Caki2 (cell line): Measurements from ENCODE around the gene GEN1. TPM values are rescaled to one million over a fixed set of nuclear protein-coding genes. Genes with fewer than 3 reads are reported as not detected.

Source experiments
- DNase-seq: peaks from one replicate; pipeline ENCODE4 v3.0.0-alpha.2; 2015; ENCODE audit warnings: low read depth
- in situ Hi-C: cut with HindIII; loops from 2 replicates; pipeline ENCODE4 v1.10.0; 2016; ENCODE audit warnings: low sequenced_read_pairs, low pct_unique_long_range_greater_than_20kb, mixed read lengths
- total RNA-seq: library from RNA; depleted of rRNA; stranded (reverse); fragments of >200 nt; shearing (Covaris generic); gene quantifications from 2 replicates; pipeline ENCODE4 v1.2.3, GENCODE V29; 2014; ENCODE audit warnings: low replicate concordance; rRNA removed

The GEN1 gene, protein sequence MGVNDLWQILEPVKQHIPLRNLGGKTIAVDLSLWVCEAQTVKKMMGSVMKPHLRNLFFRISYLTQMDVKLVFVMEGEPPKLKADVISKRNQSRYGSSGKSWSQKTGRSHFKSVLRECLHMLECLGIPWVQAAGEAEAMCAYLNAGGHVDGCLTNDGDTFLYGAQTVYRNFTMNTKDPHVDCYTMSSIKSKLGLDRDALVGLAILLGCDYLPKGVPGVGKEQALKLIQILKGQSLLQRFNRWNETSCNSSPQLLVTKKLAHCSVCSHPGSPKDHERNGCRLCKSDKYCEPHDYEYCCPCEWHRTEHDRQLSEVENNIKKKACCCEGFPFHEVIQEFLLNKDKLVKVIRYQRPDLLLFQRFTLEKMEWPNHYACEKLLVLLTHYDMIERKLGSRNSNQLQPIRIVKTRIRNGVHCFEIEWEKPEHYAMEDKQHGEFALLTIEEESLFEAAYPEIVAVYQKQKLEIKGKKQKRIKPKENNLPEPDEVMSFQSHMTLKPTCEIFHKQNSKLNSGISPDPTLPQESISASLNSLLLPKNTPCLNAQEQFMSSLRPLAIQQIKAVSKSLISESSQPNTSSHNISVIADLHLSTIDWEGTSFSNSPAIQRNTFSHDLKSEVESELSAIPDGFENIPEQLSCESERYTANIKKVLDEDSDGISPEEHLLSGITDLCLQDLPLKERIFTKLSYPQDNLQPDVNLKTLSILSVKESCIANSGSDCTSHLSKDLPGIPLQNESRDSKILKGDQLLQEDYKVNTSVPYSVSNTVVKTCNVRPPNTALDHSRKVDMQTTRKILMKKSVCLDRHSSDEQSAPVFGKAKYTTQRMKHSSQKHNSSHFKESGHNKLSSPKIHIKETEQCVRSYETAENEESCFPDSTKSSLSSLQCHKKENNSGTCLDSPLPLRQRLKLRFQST
- 5.5 and 18.9 TPM in 2 replicates for total RNA-seq

DNA sequence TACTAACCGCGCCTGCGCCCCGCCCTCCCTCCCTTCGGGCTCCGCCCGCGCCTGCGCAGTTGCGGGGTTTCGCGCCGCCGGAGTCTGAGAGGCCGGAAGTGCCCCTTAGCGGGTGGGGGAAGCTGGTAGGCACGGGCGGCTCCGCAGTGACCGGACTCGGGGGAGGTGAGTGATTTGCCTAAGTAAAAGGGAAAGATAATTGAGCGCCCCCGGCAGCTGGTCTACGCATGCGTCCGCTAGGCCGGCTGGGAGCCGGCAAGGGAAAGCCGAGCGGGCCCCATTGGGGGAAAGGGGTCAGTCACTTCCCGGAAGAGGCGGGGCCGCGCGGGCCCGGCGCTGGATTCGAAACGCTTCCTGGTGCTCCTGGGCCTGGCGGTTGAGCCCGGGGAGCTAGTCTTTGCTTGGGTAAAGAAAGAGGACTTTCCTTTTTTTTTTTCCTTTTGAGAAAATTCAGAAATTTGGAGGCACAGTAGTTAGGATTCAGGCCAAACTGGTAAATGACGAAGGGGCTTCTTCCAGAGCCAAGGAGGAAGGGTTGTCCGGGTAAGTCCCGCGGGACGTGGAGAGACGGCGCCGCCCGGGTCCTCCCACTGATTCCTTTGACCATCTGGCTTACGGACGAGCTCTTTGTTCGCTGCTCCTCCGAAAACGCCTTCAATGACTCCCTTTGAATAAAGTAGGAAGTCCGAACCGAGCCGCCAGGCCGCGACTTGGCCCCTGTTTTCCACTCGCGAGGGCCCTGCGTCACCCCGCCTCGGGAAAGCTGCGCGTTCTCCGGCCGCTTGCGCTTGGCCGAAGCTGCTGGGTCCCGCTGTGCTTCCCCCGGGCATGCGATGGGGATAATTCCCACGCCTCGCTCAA, at the start of gene GEN1, which contains the start of gene SMC6:
Gene GEN1 (plus strand): TSS at position 336 of the 861 bp plus-strand sequence. CDS start 5,806 bp downstream, outside the sequence.
Gene SMC6 (minus strand): TSS at position 8 of the 861 bp plus-strand sequence. CDS start 7,864 bp downstream, outside the sequence.
- in situ Hi-C loops: no loop called here
- peak; percentile 96 for DNase-seq

DNA sequence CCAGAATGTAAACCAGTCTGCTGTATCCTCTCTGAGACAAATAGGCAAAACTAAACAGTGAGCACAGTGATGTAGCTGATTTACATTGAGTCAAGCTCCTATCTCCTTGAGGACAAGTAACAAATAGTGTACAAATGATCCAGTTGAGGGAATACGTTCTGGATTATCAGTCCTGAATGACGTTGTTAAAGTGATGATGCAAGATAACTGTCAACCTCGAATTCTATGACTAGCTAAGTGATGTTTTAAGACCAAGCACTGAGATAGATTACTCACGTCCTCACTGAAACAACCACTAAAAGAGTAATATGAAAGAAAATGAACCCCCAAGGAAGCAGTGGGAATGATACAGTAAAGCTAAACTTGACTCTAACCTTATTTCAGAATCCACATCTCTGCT, 47.1 kb upstream of the GEN1 start:
- in situ Hi-C loops: no loop called here
- no peak for DNase-seq

DNA sequence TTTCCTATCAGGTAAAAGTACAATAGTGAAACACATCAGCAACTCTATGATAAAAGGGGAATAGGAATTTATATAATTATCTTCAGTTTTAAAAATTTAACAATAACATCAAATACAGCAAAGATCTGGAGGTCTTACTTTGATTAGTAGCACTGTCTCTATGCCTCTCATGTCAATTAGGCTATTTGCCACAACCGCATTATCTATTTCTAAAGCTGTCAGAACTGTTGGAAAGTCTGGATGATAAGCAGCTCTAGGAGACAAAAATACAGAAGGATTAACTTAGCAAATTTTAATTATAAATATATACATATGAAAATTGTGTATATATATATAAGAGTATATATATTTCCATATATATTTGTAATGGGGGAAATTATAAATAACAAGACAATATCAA, 45.4 kb upstream of the GEN1 start:
- DNase-seq: no peak
- in situ Hi-C loops: no loop called here

DNA sequence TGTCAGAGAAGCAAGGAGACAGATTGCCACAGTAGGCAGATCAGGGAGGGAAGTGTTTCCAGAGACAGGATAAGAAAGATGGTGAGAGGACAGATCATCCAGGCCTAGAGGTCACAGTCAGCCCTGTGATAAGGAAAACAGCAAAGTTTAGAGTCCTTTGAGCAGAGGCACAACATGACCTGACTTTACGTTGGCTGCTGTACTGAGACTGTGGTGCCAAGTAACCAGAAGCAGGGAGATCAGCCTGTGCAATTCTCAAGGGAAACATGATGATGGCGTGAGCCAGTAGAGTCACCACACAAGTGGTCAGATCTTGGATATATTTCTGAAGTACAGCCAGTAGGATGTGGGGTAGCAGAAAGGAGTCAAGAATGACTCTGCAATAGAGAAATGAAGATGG, 44.0 kb upstream of the GEN1 start:
- in situ Hi-C loops: no loop called here
- DNase-seq: no peak

DNA sequence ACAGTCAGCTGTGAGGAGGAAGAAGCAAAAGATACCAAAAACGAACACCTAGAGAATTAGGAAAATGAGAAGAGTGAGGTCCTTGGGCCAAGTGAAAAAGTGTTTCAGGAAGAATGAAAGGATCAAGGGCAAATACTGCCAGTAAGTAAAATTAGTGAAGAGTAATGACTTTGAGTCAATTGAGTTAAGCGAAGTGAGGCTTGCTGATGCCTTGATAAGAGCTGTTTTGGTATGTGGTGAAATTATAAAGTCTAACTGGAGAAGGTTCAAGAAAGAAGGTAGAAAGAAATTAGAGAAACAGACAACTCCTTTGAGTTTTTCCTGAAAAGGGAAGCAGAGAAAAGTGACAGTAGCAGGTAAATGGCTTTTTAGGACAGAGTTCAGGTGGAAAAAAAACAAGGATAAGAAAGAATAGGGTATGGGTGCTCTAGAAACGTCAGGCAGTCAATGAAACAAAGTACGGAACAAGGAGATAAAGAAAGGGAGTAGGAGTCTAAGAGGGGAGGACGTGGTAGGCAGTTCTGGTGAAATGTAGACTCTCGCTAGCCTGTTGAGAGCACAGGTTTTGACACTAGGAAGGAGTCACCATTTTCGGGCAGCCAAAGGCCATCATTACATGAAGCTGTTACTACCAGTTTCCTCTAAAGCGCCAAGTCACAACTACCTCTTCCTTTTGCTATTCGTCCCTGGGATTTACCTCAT, 43.2 kb upstream of the GEN1 start:
- in situ Hi-C loops: no loop called here

DNA sequence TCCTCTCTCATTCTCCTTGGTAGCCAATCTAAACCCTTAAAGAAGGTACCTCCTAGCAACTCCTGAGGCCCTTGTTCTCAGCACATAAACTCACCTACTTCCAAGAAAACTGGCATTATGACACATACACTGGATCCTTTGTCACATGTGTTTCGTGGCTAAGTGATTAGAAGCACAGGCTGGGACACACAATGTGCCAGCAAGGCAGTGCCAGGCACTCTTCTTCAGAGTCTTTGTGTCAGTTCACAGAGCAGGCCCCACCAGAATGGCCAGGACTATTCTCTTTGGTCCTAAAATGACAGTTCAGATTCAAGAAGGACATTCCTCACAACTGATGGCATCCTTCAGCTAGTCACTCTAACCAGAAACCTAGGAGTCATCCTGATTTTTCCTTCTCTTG, 40.6 kb upstream of the GEN1 start:
- in situ Hi-C loops: no loop called here
- DNase-seq: no peak

More for the DNA sequence above, 43.2 kb upstream of the GEN1 start:
- DNase-seq: no peak

DNA sequence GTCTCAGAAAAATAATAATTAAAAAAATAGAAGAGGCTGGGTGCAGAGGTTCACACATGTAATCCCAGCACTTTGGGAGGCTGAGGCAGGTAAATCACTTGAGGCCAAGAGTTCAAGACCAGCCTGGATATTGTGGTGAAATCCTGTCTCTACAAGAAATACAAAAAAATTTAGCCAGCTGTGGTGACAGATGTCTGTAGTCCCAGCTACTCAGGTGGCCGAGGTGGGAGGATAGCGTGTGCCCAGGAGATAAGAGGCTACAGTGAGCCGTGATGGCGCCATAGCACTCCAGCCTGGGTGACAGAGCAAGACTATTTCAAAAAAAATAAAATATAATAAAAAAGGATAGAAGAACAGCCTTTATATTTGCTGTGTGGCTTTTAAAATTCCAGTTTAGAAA, 36.3 kb upstream of the GEN1 start:
- in situ Hi-C loops: no loop called here
- DNase-seq: no peak

DNA sequence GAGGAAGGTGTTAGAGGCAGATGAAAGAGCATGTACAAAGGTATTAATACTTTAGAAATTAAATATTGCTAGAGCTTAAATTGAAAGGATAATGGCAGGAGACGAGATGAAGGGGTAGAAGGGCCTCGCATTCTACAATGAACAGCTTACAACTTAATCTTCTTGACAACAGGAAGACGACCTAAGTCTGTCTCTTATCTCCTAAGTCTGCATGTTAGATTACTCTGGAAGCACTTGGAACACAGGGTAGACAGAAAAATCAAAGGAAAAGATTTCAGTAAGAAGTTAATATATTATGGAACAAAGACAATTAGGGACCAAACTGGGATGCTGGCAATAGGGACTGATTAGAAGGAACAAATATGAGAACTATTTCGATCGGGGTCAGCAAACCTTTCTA, 35.2 kb upstream of the GEN1 start:
- in situ Hi-C loops: no loop called here
- no peak for DNase-seq

DNA sequence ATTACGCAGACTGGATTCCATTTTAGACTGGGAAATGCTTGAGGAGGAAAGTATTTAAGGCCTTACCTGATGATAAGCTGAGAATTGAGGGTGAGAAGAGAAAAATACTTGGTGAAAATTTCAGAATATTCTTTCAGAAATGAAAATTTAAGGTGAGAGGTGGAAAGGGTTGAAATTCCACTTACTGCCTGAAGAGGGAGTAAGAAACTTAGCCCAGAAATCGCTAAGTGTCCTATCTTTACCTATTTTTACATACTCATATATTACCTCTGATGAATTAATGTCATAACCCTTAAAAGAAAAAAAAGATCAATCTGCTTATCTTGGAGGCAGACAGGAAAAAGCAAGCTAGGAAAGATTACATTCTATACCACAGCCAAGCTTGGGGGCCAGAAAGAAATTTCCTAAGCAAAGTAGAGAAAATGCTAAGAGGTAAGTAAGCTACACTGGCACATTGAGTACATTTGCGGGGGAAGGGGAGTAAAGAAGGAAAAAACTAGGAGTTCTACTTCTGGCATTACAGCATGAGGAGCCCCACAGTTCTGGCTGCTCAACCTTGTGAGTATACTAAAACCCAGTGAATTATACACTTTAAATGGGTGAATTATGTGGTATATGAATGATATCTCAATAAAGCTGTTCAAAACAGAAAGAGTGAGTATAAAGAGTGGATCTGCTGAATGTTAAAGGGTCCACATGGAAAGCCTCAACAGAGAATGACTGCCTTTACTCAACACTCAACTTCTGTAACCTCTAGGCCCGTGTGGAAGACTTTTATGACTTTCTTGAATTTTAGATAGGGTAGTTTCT, 34.2 kb upstream of the GEN1 start:
- peak; percentile 26 for DNase-seq
- in situ Hi-C loops: no loop called here

DNA sequence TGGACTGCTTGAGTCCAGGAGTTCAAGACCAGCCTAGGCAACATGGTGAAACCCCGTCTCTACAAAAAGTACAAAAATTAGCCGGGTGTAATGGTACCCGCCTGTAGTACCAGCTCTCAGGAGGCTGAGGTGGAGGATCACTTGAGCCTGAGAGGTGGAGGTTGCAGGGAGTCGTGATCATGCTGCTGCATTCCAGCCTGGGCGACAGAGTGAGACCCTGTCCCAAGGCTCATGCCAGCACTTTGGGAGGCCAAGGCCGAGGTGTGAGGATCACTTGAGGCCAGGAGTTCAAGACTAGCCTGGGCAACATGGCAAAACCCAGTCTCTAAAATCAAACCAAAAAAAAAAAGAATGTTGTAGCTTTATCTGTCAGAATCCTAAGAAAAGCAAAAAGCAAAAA, 25.7 kb upstream of the GEN1 start:
- in situ Hi-C loops: no loop called here

DNA sequence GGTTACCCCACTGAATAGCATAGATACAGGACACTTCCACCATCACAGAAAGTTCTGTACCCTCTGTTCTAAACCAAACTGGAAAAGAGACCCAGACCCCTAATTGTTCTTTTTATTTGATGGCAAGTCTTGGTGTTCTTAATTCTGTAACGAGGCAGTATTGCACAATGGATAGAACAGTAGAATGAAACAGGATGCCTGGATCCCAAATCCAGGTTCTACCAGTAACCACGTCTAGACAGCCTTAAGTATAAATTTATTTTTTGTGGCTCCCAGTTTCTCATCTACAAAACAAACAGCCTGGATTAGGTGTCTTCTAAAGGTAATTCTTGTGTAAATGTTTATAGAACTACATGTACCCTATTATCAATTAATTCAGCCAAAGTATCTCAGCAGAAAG, 24.1 kb upstream of the GEN1 start:
- in situ Hi-C loops: no loop called here
- DNase-seq: no peak

More for the DNA sequence above, 25.7 kb upstream of the GEN1 start:
- DNase-seq: no peak

DNA sequence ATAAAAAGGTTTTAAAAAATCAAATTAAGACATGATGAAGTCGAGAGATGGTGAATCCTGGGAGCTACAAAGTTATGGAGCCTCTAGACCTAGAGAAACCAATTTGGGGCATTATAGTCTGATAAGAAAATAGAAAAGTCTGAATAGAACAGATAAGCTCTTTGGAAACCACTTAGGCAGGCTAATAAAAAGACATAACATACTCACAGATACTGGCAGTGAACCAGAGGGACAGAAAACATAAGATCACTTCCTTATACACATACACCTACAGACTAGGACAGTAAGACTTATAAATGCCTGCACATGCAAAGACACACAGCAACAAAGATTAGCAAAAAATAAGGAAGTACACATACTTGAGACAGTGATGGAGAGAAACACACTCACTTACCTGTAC, 20.3 kb upstream of the GEN1 start:
- in situ Hi-C loops: no loop called here

DNA sequence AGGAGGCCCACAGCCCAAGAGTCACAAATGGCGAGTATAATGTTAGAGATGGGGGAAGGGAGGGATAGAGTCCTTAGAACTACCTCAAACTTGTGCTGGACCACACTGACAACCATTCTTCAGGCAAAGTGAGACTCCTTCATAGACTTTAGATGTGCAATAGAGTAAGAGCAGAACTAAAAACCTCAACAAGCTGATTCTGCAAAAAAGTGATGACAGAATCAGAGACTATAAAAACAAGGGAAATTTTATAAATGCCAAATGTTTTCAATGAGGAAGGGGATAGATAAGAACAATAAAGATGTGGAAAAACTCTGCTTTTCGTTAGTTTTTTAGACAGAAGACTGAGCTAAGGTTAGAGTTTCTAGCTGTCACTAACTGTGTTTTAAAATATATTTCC, 18.1 kb upstream of the GEN1 start:
- no peak for DNase-seq
- in situ Hi-C loops: no loop called here

More for the DNA sequence above, 20.3 kb upstream of the GEN1 start:
- no peak for DNase-seq

DNA sequence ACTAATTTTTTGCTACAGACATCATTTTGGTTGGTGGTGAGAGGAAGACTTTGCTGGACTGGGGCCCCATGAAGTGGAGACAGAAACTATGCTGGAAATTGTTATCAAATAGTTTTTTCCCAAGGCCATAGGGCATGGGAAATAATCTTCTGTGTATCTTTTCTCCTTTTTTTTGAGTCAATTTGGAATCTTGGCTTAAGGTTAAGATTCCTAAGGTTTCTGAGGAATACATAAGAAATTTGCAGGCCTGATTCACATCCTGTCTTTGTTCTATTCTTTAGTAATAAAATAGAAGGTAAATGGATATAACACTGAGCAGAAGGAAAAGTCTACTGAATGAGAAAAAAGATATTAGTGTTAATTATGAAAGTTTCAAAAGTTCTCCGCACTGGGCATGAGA, 16.9 kb upstream of the GEN1 start:
- no peak for DNase-seq
- in situ Hi-C loops: no loop called here

DNA sequence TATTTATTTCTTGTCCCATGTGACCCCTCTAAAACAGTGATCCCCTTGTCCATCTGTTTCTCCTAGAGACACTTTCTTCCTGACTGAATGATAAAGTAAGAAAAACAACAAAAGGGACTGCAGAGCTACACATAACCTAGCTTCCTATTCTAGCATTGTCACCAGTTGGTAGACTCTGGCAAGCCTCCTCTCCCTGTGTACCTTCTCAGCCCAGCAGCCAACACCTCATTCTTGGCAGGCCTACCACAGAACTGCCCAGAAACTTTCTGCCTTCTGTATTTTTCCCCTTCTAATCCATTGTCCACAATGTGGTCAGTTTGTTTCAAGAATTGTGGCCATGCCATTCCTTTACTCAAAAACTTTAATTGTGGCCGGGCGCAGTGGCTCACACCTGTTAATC, 13.7 kb upstream of the GEN1 start:
- in situ Hi-C loops: no loop called here
- no peak for DNase-seq

DNA sequence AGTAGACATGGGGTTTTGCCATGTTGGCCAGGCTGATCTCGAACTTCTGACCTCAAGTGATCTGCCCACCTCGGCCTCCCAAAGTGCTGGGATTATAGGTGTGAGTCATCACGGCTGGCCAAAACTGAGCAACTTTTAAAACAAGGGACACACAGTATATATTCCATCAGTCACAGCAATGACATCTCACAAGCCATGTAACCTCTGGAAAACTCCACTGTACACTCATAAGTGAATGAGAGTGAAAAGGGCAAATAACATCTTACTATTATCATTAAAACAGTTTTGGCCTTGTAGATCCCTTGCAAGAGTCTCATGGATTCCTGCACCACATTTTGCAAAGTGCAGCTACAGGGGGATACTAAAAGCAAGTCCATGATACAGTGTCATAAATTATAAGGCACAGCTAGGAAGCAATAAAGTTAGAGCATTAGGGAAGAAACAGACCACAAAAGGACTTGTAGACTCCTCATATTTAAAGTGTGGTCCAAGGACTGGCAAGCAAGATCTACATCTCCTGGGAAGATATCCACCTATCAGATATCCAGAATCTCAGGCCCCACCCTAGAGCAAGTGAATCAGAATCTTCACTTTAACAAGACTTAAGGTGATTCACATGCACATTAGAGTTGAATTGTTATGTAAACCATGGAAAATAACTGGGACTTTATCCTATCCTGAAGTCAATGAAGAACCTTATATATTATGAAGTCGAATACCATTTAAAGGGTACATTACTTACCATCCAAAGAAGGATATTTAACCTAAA, 6.1 kb upstream of the GEN1 start:
- in situ Hi-C loops: no loop called here
- peak; percentile 72 for DNase-seq
